Activated CD8-positive, alpha-beta T cell treated with anti-CD3 and anti-CD28 coated beads, Interleukin-2, amount 10 ng/mL, durations not matched to agents 7 days and 5 days (primary cell): ENCODE results near the gene SLC12A3. TPM values are rescaled to one million over a fixed set of nuclear protein-coding genes. Genes with fewer than 3 reads are reported as not detected.

Experiments used
- ATAC-seq: fragments of 150-1000 bp; cut with Tn5 transposase; one replicate; pipeline ENCODE4 v1.10.0; 2021; ENCODE audit warnings: moderate library complexity
- CTCF ChIA-PET: fragments of 350-600 bp; sonication (Branson Sonifier 250); formaldehyde crosslinking; loops from one replicate; lab custom pipeline; 2021; ENCODE audit warnings: antibody characterized with exemption; lab: Charles Lee
- POLR2A ChIA-PET: fragments of 350-600 bp; sonication (Branson Sonifier 250); formaldehyde crosslinking; loops from one replicate; lab custom pipeline; 2021; ENCODE audit warnings: antibody characterized with exemption; lab: Charles Lee
- DNase-seq: peaks from one replicate; pipeline ENCODE4 v3.0.0-alpha.2; 2020
- H3K27ac Mint-ChIP-seq: one replicate; pipeline ENCODE4 v1.8.0; 2021; ENCODE audit warnings: mild to moderate bottlenecking, mixed read lengths
- H3K27me3 Mint-ChIP-seq: one replicate; pipeline ENCODE4 v1.8.0; 2021; ENCODE audit warnings: low read depth, mixed read lengths
- H3K36me3 Mint-ChIP-seq: one replicate; pipeline ENCODE4 v1.8.0; 2021; ENCODE audit warnings: low read depth, mixed read lengths
- H3K4me1 Mint-ChIP-seq: one replicate; pipeline ENCODE4 v1.8.0; 2021; ENCODE audit warnings: low read depth, mixed read lengths
- H3K4me3 Mint-ChIP-seq: one replicate; pipeline ENCODE4 v1.8.0; 2021; ENCODE audit warnings: mild to moderate bottlenecking, mixed read lengths
- H3K9me3 Mint-ChIP-seq: one replicate; pipeline ENCODE4 v1.8.0; 2022; ENCODE audit warnings: mixed read lengths; ENCODE audit not compliant: insufficient read depth
- total RNA-seq, 2 experiments: library from RNA; stranded (reverse); gene quantifications; one replicate each; pipeline ENCODE4 v1.2.3, GENCODE V29; 2021

Gene SLC12A3
- total RNA-seq, 2 experiments from 2014 or later, result not detected

- Mint-ChIP-seq H3K27me3 (no peaks in the 10 kb centered on the region), H3K9me3 (peaks cover 3% of the 10 kb centered on the region), H3K27ac (no peak overlapping the region), H3K36me3 (peaks cover 28% of the 10 kb centered on the region), H3K4me3 (no peak overlapping the region), H3K4me1 (peaks cover 45% of the 10 kb centered on the region)
- POLR2A ChIA-PET, result no interaction called here
- no peak for ATAC-seq
- DNase-seq, result no peak
- CTCF ChIA-PET, result interaction anchor here (0.7 to 11.8 kb wide), 7 partner anchors 8 to 120 kb away, joined by 3 to 96 read pairs (median 3); partner anchors contain the start of gene SLC12A3
Measured at GRCh38 chr16:56848955-56849689, 15.9 kb upstream of the SLC12A3 start.

DNA sequence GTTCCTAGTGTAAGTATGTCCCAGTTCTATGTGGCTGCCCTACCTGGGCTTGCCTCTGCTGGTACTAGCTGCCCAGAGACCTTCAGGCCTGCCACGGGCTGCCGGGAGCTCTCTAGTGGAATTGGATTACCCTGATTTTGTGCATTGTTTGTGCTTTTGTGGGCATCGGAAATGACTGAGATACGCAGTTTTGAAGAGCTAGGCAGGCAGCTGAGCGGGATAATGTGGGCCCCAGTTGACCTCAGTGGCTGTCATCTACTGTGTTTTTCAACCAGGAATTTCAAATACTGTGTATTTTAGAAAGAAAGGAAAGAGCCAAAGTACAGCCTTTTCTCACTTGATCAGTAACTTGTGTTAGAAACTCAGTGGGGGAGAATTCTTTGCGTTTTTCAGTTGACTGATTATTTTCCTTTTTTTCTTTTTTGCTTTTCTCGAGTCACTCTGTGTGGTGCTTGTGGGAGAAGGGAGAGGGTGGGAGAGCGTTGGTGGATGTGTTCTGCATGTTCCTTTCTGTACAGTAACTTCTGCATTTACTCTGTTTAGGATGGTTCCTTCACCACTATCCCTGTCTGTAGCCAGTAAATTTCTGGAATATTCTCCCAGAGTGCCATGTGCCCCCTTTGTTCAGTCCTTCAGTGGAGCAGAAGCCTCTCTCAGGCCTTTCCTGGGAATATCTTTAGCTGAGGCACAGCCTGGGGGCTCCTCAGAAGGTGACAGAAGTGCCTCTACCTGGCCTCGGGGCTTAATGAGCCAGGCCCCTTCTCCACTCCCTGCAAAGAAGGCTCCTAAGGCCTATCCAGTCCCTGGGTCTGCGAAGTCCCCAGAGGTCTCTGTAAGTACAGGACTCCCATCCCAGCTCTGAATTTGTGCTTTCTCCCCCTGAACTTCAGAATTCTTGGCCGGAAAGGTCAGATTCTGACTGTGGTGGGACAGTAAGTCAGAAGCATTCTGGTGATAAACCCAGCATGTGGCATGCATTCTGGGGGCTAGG is 15.0 kb upstream of the SLC12A3 start:
- Mint-ChIP-seq H3K27ac (peak overlapping the region; percentile 10), H3K27me3 (no peaks in the 10 kb centered on the region), H3K4me3 (no peak overlapping the region), H3K9me3 (peaks cover 3% of the 10 kb centered on the region), H3K4me1 (peaks cover 45% of the 10 kb centered on the region), H3K36me3 (peaks cover 27% of the 10 kb centered on the region)
- CTCF ChIA-PET, result interaction anchor here (0.7 to 11.8 kb wide), 7 partner anchors 10 to 273 kb away, joined by 3 to 96 read pairs (median 5); partner anchors contain the start of gene SLC12A3
- POLR2A ChIA-PET, result no interaction called here
- ATAC-seq (no peak), DNase-seq (no peak)

DNA sequence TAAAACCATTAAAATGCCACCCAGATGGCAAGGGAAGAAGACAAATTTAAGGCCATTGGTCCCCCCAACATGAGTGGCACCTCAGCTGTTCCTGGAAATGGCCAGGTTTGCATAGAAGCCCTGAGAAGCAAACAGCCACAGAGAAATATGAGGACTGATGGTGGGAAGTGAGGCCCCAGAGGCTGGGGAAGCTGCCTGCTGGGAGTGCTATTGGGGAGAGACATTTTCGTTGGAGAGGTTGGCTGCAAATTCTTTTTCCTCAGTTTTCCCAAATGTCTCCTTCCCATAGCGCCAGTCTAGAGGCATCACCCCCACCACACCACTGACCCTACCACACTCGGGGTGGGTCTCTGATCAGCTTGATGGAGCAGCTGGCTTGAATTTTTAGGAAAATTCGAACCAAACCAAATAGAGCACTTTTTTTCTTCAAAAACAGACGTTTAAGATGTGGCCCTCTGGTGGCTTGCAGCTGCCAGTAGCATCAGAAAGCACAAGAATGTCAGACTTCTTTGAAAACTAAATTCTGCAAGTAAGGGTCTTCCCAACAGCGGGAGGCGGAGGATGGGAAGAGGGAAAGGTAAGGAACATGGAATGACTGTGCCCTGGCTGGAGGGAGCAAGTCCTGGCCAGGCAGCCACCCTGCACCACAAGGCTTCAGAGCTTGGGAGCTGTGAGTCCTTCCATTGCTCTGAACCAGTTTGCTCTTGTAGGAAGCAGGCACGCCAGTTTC is 13.2 kb upstream of the SLC12A3 start:
- Mint-ChIP-seq H3K36me3 (peaks cover 18% of the 10 kb centered on the region), H3K27ac (no peak overlapping the region), H3K4me3 (no peak overlapping the region), H3K4me1 (peaks cover 42% of the 10 kb centered on the region), H3K9me3 (peaks cover 3% of the 10 kb centered on the region), H3K27me3 (no peaks in the 10 kb centered on the region)
- DNase-seq (no peak), ATAC-seq (no peak)
- CTCF ChIA-PET, result interaction anchor here (0.6 to 11.8 kb wide), 16 partner anchors 8 to 334 kb away, joined by 3 to 96 read pairs (median 4); partner anchors contain the start of gene SLC12A3
- POLR2A ChIA-PET, result interaction anchor here (1.5 kb wide), 1 partner anchor 109 kb away, joined by 3 read pairs; no protein-coding TSS in a partner anchor

- ChIA-PET POLR2A (interaction anchor here (1.5 kb wide), 1 partner anchor 110 kb away, joined by 3 read pairs; no protein-coding TSS in a partner anchor), CTCF (interaction anchor here (0.6 to 11.8 kb wide), 10 partner anchors 13 to 144 kb away, joined by 3 to 96 read pairs (median 3); partner anchors contain the start of gene SLC12A3)
- no peak overlapping the region for H3K27ac Mint-ChIP-seq
- H3K36me3 Mint-ChIP-seq, result peaks cover 14% of the 10 kb centered on the region
- H3K9me3 Mint-ChIP-seq, result peaks cover 3% of the 10 kb centered on the region
- no peak for ATAC-seq
- H3K4me1 Mint-ChIP-seq, result peaks cover 38% of the 10 kb centered on the region
- no peak overlapping the region for H3K4me3 Mint-ChIP-seq
- H3K27me3 Mint-ChIP-seq, result no peaks in the 10 kb centered on the region
- no peak for DNase-seq
Measured at GRCh38 chr16:56852401-56852730, 12.6 kb upstream of the SLC12A3 start.

GRCh38 chr16:56852968-56853367 is 12.0 kb upstream of the SLC12A3 start:
- DNase-seq (no peak), ATAC-seq (no peak)
- POLR2A ChIA-PET, result no interaction called here
- Mint-ChIP-seq H3K4me3 (no peak overlapping the region), H3K4me1 (peaks cover 32% of the 10 kb centered on the region), H3K36me3 (peaks cover 8% of the 10 kb centered on the region), H3K9me3 (peaks cover 3% of the 10 kb centered on the region), H3K27ac (no peak overlapping the region), H3K27me3 (no peaks in the 10 kb centered on the region)
- CTCF ChIA-PET, result interaction anchor here (1.2 to 11.8 kb wide), 6 partner anchors 13 to 99 kb away, joined by 3 to 96 read pairs (median 8); partner anchors contain the start of gene SLC12A3

DNA sequence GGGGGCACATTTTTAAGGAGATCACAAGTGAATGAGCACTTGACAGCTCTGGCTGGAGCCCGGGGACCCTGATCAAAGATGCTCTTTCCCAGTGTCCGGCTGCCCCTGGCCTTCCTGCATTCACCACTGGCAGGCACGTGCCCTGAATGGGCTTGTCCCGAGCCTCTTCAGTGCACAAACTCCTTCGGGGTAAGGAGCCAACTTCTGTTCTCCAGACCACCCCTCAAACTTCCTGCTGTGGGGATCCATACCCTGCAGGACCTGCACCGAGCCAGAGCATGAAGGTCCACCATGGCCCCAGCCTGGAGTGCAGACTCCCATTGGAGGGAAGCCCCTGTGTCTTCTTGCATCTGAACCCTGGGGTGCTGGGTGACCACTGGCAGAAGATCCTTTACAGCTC is 9.8 kb upstream of the SLC12A3 start:
- no peak for ATAC-seq

GRCh38 chr16:56855946-56856345 is 9.1 kb upstream of the SLC12A3 start:
- CTCF ChIA-PET, result interaction anchor here (1.5 to 11.8 kb wide), 3 partner anchors 10 to 279 kb away, joined by 4 to 96 read pairs (median 4); partner anchors contain the start of gene SLC12A3
- Mint-ChIP-seq H3K27ac (no peak overlapping the region), H3K4me3 (no peak overlapping the region), H3K36me3 (no peaks in the 10 kb centered on the region), H3K9me3 (no peaks in the 10 kb centered on the region), H3K4me1 (peaks cover 29% of the 10 kb centered on the region), H3K27me3 (no peaks in the 10 kb centered on the region)
- POLR2A ChIA-PET, result interaction anchor here (0.7 to 1.0 kb wide), 2 partner anchors 76 to 90 kb away, joined by 3 to 4 read pairs; partner anchors contain the start of gene HERPUD1
- DNase-seq, result no peak
- no peak for ATAC-seq

More for the DNA sequence above, 9.8 kb upstream of the SLC12A3 start:
- DNase-seq, result no peak
- Mint-ChIP-seq H3K4me3 (no peak overlapping the region), H3K27me3 (no peaks in the 10 kb centered on the region), H3K4me1 (peaks cover 25% of the 10 kb centered on the region), H3K36me3 (no peaks in the 10 kb centered on the region), H3K27ac (no peak overlapping the region), H3K9me3 (no peaks in the 10 kb centered on the region)
- ChIA-PET CTCF (interaction anchor here (1.5 to 11.8 kb wide), 3 partner anchors 10 to 279 kb away, joined by 4 to 96 read pairs (median 4); partner anchors contain the start of gene SLC12A3), POLR2A (no interaction called here)

GRCh38 chr16:56856876-56857447 is 8.0 kb upstream of the SLC12A3 start:
- Mint-ChIP-seq H3K27me3 (no peaks in the 10 kb centered on the region), H3K4me1 (peaks cover 34% of the 10 kb centered on the region), H3K27ac (no peak overlapping the region), H3K4me3 (no peak overlapping the region), H3K9me3 (no peaks in the 10 kb centered on the region), H3K36me3 (no peaks in the 10 kb centered on the region)
- ATAC-seq, result no peak
- POLR2A ChIA-PET, result interaction anchor here (0.6 kb wide), 2 partner anchors 171 to 270 kb away, joined by 3 read pairs; no protein-coding TSS in a partner anchor
- DNase-seq, result no peak
- CTCF ChIA-PET, result interaction anchor here (0.8 to 11.8 kb wide), 2 partner anchors 8 to 9 kb away, joined by 3 to 96 read pairs; partner anchors contain the start of gene SLC12A3

GRCh38 chr16:56858374-56858773 is 6.6 kb upstream of the SLC12A3 start:
- Mint-ChIP-seq H3K4me1 (peaks cover 46% of the 10 kb centered on the region), H3K27me3 (no peaks in the 10 kb centered on the region), H3K36me3 (no peaks in the 10 kb centered on the region), H3K27ac (peak overlapping the region; percentile 48), H3K9me3 (no peaks in the 10 kb centered on the region), H3K4me3 (no peak overlapping the region)
- ChIA-PET CTCF (interaction anchor here (1.5 to 2.3 kb wide), 3 partner anchors 8 to 105 kb away, joined by 3 to 8 read pairs (median 8); no protein-coding TSS in a partner anchor), POLR2A (interaction anchor here (2.4 kb wide), 1 partner anchor 74 kb away, joined by 16 read pairs; the partner anchor contains the start of gene HERPUD1)
- no peak for DNase-seq
- no peak for ATAC-seq

DNA sequence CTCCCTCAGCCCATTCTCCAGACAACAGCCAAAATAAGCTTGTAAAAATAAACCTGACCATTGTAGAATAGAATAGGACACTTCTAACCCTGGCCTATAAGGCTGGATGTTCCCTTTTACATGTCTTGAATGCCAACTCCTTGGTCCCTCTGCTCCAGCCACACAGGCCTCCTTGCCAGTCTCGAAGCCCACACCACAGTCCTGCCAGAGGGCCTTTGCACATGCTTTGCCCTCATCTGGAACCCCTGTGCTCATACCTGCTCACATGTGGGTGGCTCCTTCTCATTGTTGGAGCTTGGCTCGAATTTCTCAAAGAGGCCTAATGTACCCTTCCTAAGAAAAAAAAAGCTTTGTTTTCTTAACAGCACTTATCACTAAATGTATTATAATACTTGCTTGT is 5.4 kb upstream of the SLC12A3 start:
- ChIA-PET CTCF (interaction anchor here (0.8 to 2.3 kb wide), 10 partner anchors 9 to 106 kb away, joined by 3 to 11 read pairs (median 3); no protein-coding TSS in a partner anchor), POLR2A (interaction anchor here (1.0 to 2.4 kb wide), 2 partner anchors 73 to 130 kb away, joined by 3 to 16 read pairs; partner anchors contain the start of genes HERPUD1 and NLRC5)
- Mint-ChIP-seq H3K4me3 (no peak overlapping the region), H3K9me3 (no peaks in the 10 kb centered on the region), H3K36me3 (no peaks in the 10 kb centered on the region), H3K27ac (peak overlapping the region; percentile 93), H3K27me3 (no peaks in the 10 kb centered on the region), H3K4me1 (peaks cover 53% of the 10 kb centered on the region)
- ATAC-seq (no peak), DNase-seq (no peak)
